Epithelial cell of esophagus (primary cell): ENCODE data around the gene CCDC178.

Experiments used
- DNase-seq: peaks from one replicate; pipeline ENCODE4 v3.0.0; 2010; ENCODE audit warnings: low read depth
- H3K4me3 ChIP-seq: 2 replicates; pipeline ENCODE4 v1.5.1; 2011; ENCODE audit warnings: mild to moderate bottlenecking, low read length, control low read depth
- CTCF ChIP-seq: IDR thresholded peaks from 2 replicates; pipeline ENCODE4 v1.5.1; 2011; ENCODE audit warnings: low read depth, mild to moderate bottlenecking, low read length, control low read depth, inconsistent platforms; ENCODE audit not compliant: insufficient read depth; ENCODE audit errors: missing control alignments

CCDC178 gene

GRCh38 chr18:33440060-33441043 is at the start of gene CCDC178:
Gene CCDC178 (minus strand): TSS chr18:33440721. CDS start chr18:33412088, 28,633 bp downstream.
- peak within 1 kb of the TSS; percentile 42 for H3K4me3 ChIP-seq
- DNase-seq, result peak; percentile 44
- peak; percentile 61 for TF ChIP-seq CTCF

- no peak for TF ChIP-seq CTCF
These were observed 43.4 kb upstream of the CCDC178 start for GRCh38 chr18:33483908-33484307.

GRCh38 chr18:33472509-33472908 is 32.0 kb upstream of the CCDC178 start:
- no peak overlapping the region for H3K4me3 ChIP-seq

More at GRCh38 chr18:33483908-33484307, 43.4 kb upstream of the CCDC178 start:
- H3K4me3 ChIP-seq, result no peak overlapping the region
- DNase-seq, result no peak

GRCh38 chr18:33470216-33470615 is 29.7 kb upstream of the CCDC178 start:
- DNase-seq, result no peak
- TF ChIP-seq CTCF, result no peak
- no peak overlapping the region for H3K4me3 ChIP-seq

More at GRCh38 chr18:33472509-33472908, 32.0 kb upstream of the CCDC178 start:
- DNase-seq, result no peak
- TF ChIP-seq CTCF, result no peak

- TF ChIP-seq CTCF, result no peak
- no peak for DNase-seq
- no peak overlapping the region for H3K4me3 ChIP-seq
These were observed 29.2 kb upstream of the CCDC178 start for GRCh38 chr18:33469699-33470098.

GRCh38 chr18:33467531-33467930 is 27.0 kb upstream of the CCDC178 start:
- peak; percentile 37 for DNase-seq
- no peak overlapping the region for H3K4me3 ChIP-seq
- no peak for TF ChIP-seq CTCF
